C4-2B (cell line): ENCODE results near the gene COPS3.

Experiments
- CTCF ChIP-seq: fragments of 450-650 bp; conservative IDR thresholded peaks from 2 replicates; pipeline ENCODE4 v1.5.1; 2017; ENCODE audit warnings: mild to moderate bottlenecking
- ZFX ChIP-seq: fragments of 450-650 bp; IDR thresholded peaks from 2 replicates; pipeline ENCODE4 v1.6.1; 2017

GRCh38 chr17:17304521-17304985 is 23.5 kb upstream of the COPS3 start:
- TF ChIP-seq CTCF (no peak), ZFX (no peak)
